ENCODE results near the gene SPAG6. TPM values are rescaled to one million over a fixed set of nuclear protein-coding genes. Genes with fewer than 3 reads are reported as not detected.
A peak's percentile ranks its signal among the peaks of the same experiment; 100 is the strongest.

The SPAG6 gene
- total RNA-seq, 2 donors from 2014 or later, result not detected

DNA sequence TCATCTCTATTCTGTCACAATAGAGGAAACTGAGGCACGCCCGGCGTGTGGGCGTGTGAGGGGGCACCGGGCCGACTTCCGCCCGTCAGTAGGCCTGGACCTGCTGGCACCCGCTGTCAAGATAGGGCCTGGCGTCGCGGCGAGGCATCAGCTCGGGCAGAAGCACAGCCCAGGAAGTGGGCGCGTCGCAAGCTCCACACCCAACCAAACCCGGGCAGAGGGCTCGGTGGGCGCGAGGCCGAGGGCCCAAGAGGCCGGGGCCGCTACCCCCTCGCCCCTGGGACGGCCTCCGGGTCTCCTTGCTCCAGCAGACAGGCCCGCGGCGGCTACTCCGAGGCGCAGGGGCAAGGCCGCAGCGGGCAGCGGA lies 91.2 kb downstream of the SPAG6 start:
- Mint-ChIP-seq H3K4me3 (peak overlapping the region; percentile 90), H3K27me3 (no peaks in the 10 kb centered on the region), H3K4me1 (peaks cover 29% of the 10 kb centered on the region), H3K9me3 (no peaks in the 10 kb centered on the region), H3K36me3 (ENCODE audit: low read depth) (no peaks in the 10 kb centered on the region), H3K27ac (peak overlapping the region; percentile 92)
- peak; percentile 60 for ATAC-seq (replicated peaks)

DNA sequence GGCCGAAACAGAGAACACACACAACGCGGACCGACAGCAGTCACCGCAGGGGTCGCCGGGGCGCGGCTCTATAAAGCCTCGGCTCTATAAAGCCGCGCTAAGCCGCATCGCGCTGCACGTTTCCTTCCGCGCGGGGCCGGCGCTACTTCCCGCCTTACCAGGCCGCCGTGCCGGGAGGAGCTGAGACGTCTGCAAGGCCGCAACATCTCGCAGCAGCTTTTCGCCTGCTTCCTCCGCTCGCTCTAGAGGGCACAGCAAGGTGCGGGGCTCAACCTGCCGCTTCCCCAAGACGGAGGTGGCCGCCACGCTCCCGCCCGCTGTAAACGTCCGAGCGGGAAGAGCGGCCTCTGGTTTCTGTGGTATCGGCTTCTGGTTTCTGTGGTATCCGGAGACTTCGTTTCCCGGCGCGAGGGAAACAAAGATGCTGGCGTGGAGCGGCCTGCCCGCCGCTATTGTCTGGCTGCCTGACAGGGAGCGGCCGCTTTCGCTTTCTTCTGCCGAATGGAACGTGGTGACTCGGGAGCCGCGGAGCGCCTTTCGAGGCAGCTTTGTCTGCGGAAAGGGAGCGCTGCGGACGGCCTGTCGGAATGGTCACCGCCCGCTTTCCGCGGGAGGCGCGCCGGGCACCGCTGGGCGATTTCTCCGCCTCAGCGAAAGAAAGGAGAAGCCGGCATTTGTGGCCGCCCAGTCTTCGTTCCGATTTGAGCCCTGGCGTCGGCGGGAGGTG lies 91.8 kb downstream of the SPAG6 start:
- Mint-ChIP-seq H3K27me3 (no peaks in the 10 kb centered on the region), H3K27ac (peak overlapping the region; percentile 92), H3K4me1 (peaks cover 29% of the 10 kb centered on the region), H3K9me3 (no peaks in the 10 kb centered on the region), H3K36me3 (ENCODE audit: low read depth) (no peaks in the 10 kb centered on the region), H3K4me3 (peak overlapping the region; percentile 90)
- peak; percentile 81 for ATAC-seq (replicated peaks)

DNA sequence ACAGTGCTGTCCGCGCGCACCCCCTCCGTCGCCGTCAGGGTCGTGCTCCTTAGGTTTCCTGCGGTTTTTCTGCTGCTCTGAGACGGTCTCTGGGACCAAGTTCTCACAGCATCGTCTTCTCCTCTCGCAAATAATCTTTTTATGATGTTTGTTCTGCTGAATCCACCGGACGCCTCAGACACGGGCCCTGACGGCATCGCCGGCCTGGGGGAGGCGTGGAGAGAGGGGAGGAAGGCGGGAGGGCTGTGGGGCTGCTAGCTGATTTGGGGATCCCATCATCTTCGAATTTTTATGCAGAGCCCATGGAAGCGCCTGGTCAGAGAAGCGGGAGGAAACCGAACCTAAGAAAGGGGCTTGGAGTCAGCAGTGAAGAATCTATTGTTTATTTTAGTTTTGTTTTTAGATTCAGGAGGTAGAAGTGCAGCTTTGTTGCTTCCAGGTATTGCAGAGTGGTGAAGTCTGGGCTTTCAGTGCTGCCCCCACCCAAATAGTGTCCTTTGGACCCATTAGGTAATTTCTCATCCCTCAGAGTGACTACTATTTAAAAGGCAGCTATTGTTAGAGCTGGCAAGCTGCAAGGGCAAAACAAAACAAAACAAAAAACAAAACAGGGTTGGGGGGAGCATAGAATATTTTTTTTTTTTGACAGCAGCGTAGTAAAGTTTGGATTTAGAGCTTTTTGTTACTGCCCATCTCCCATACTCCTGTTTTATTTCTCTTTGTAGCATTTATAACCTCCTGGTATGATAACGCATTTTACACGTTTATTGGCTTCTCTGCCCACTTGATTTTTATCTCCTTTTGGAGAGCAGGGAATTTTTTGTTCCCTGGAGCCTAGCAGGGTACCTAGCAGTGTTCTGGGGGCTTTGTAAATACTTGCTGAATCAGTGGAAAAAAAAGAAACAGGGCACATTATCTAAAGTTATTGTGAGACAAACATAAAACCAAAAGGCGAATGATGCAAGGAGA lies 92.6 kb downstream of the SPAG6 start:
- Mint-ChIP-seq H3K27ac (peak overlapping the region; percentile 92), H3K4me1 (peaks cover 29% of the 10 kb centered on the region), H3K9me3 (no peaks in the 10 kb centered on the region), H3K4me3 (peak overlapping the region; percentile 90), H3K27me3 (peaks cover 3% of the 10 kb centered on the region), H3K36me3 (ENCODE audit: low read depth) (no peaks in the 10 kb centered on the region)
- peak; percentile 31 for ATAC-seq (replicated peaks)

DNA sequence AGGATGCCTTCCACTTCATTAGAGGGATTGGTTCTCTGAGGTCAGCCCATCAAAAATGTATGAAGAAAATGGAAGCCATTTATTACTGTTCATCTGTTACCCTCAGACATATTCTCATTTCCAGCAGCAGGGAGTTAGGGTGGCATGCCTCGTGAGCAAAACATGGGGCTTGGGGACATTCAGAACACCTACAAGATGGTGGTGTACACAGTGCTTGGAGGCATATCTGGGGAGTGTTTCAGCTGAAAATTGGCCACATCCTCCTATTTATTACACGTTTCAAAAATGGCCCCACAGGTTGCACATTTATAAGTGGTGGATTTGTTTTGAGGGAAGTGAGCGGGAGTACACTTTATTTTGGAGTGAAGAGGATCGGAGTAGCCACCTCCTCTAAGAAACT lies 93.4 kb downstream of the SPAG6 start:
- Mint-ChIP-seq H3K9me3 (no peaks in the 10 kb centered on the region), H3K27ac (peak overlapping the region; percentile 92), H3K27me3 (peaks cover 3% of the 10 kb centered on the region), H3K36me3 (ENCODE audit: low read depth) (no peaks in the 10 kb centered on the region), H3K4me1 (peaks cover 29% of the 10 kb centered on the region), H3K4me3 (peak overlapping the region; percentile 90)
- no peak for ATAC-seq (replicated peaks)

DNA sequence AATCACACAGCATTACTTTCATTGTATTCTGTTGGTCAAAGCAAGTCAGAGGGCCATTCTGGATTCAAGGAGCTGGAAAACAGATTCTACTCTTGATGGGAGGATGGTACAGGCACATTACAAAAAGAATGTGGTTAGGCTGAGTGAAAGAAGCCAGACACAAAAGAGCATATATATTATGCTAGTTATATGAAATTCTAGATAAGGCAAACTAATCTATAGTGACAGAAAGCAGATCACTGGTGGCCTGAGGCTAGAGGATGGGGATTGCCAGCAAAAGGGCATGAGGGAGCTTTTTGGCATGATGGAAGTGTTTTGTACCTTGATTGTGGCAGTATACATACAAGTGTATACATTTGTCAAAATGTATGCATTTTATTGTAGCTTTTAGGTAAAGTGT lies 96.8 kb downstream of the SPAG6 start:
- no peak for ATAC-seq (replicated peaks)
- H3K27ac Mint-ChIP-seq, result no peak overlapping the region
- H3K4me1 Mint-ChIP-seq, result peaks cover 14% of the 10 kb centered on the region

DNA sequence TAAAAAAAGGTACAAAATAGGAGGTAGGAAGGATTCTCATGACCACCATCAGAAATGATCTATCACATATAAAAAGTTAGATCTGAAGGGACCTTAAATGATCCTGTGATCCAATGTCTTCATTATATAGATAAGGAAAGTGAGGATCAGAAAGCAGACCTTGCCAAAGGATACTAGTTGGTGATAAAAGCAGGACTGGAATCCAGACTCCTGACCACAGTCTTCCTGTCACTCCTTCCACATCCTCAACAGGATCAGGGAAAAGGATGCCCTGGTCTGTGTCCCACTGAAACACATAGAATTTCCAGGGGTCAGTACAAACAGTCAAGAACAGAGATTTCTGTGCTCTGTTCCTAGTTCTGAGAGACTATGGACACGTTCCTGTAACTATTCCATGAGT lies 97.2 kb downstream of the SPAG6 start:
- H3K27ac Mint-ChIP-seq, result no peak overlapping the region
- H3K9me3 Mint-ChIP-seq, result no peaks in the 10 kb centered on the region
- ATAC-seq (replicated peaks), result no peak
- H3K4me1 Mint-ChIP-seq, result peaks cover 14% of the 10 kb centered on the region
- no peak overlapping the region for H3K4me3 Mint-ChIP-seq
- H3K36me3 Mint-ChIP-seq (ENCODE audit: low read depth), result no peaks in the 10 kb centered on the region
- H3K27me3 Mint-ChIP-seq, result peaks cover 6% of the 10 kb centered on the region

More for the DNA sequence above, 96.8 kb downstream of the SPAG6 start:
- H3K9me3 Mint-ChIP-seq, result no peaks in the 10 kb centered on the region
- no peak overlapping the region for H3K4me3 Mint-ChIP-seq
- H3K27me3 Mint-ChIP-seq, result peaks cover 6% of the 10 kb centered on the region
- H3K36me3 Mint-ChIP-seq (ENCODE audit: low read depth), result no peaks in the 10 kb centered on the region

DNA sequence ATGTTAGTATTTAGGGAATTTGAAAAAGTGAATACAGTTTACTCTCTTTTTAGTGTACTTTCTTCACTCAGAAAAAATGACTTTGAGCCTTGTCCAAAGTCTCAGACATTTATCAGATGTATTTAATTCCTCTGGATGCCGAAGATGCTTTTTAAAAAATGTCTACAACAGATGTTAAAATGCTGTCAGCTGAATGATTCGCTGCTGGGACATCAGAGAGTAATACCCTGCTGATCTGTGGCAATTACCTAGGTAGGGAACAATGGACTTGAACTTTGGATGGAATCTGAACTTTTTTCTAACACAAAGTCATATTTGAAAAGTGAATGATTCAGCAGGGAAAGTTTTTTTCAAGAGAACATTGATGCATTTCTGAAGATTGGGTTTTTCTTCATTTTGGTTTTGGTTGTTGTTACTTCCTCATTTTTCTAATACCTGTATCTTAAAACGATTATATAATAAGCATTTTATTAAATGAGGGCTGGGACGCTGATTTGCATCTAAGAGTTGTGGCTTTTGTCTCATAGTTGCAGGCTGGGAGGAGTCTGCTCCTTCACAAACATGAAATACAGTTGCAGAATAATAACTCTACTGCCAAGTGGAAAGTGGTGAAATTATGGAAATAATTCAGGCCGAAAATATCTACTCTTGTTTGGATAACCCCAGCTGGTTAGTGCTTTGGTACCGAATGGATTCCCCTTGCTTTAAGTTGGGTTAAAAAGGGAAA lies 98.0 kb downstream of the SPAG6 start:
- Mint-ChIP-seq H3K4me1 (peaks cover 13% of the 10 kb centered on the region), H3K9me3 (no peaks in the 10 kb centered on the region), H3K27me3 (peaks cover 6% of the 10 kb centered on the region), H3K27ac (no peak overlapping the region), H3K36me3 (ENCODE audit: low read depth) (no peaks in the 10 kb centered on the region), H3K4me3 (no peak overlapping the region)
- ATAC-seq (replicated peaks), result no peak

DNA sequence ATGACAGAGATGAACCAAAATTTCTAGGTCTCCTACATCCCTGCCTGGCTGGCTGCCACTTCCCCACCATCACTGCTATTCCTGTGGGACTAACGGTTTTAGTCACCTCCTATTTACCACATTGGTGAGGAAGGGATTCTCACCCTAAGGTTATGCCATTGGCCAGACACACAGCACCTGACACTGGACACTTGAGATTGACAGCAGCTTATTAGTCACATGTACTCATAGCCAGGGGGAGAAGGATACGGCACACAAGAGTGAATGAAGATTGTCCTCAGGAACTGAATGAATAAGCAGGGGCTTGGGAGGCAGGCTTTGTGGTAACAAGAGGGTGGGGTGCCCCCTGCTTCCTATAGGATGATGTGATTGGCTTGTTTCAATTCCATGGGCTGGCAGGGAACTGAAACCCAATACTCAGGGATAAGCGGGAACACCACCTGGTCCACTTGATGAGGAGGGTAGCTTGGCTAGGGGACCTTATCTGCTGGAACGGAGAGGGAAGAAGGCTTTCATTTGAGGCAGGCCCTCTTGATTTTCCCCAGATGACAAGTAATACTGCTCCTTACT lies 99.0 kb downstream of the SPAG6 start:
- Mint-ChIP-seq H3K4me3 (no peak overlapping the region), H3K9me3 (no peaks in the 10 kb centered on the region), H3K27ac (no peak overlapping the region), H3K27me3 (peaks cover 6% of the 10 kb centered on the region), H3K4me1 (peaks cover 3% of the 10 kb centered on the region), H3K36me3 (ENCODE audit: low read depth) (no peaks in the 10 kb centered on the region)
- ATAC-seq (replicated peaks), result no peak

DNA sequence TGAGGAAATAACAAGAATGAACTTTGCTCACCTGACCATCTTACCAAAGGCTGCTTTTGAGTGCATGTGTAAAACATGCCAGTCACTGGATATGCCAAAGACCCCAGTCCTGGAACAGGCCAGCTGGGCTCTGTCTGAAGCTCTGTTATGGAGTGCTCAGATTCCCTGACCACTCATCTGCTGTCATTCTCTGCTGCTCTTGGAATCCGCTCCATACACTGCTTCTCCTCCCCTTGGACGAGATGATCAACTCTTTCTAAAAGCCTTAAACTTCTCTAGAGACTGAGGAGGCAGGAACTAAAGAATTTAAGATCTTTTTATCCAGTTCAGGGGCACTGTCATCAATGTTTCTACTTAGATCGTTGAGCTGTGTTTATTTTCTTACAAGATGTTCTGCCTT lies 100.2 kb downstream of the SPAG6 start:
- no peaks in the 10 kb centered on the region for H3K4me1 Mint-ChIP-seq
- H3K27me3 Mint-ChIP-seq, result peaks cover 10% of the 10 kb centered on the region
- no peaks in the 10 kb centered on the region for H3K9me3 Mint-ChIP-seq
- no peak for ATAC-seq (replicated peaks)
- no peak overlapping the region for H3K27ac Mint-ChIP-seq
- no peaks in the 10 kb centered on the region for H3K36me3 Mint-ChIP-seq (ENCODE audit: low read depth)
- H3K4me3 Mint-ChIP-seq, result no peak overlapping the region

DNA sequence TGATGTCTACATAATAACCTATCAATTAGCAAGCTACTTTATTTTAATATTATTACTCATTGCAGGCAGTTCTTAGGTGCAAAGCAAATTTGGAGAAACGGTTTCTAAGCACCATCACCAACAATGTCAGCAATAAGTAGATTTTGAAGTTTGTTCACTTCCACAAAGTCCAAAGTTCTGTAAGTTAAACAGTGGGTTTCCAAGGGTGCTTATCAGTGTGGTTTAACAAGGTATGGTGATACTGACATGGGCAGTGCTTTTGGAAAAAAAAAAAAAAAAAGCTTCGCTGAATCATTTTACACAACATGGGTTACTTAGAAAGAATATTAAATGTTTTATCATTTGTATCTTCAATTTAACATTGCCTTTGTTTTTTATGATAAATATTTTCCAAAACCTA lies 101.8 kb downstream of the SPAG6 start:
- H3K4me1 Mint-ChIP-seq, result no peaks in the 10 kb centered on the region
- no peak overlapping the region for H3K27ac Mint-ChIP-seq
- no peak for ATAC-seq (replicated peaks)
- peaks cover 10% of the 10 kb centered on the region for H3K27me3 Mint-ChIP-seq
- no peaks in the 10 kb centered on the region for H3K9me3 Mint-ChIP-seq
- no peak overlapping the region for H3K4me3 Mint-ChIP-seq
- no peaks in the 10 kb centered on the region for H3K36me3 Mint-ChIP-seq (ENCODE audit: low read depth)

DNA sequence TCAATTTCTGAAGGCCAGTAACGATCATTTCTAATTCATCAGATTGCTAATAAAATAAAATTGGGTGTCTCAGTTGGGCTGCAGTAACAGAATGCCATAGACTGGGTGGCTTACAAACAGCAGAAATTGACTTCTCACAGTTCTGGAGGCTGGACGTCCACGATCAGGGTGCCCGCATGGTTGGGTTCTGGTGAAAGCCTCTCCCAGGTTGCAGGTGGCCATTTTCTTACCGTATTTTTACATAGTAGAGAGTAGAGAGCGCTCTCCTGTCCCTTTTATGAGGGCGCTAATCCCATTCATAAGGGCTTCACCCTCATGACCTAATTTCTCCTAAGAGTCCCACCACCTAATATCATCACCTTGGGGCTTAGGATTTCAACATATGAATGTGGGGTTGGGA lies 106.0 kb downstream of the SPAG6 start:
- Mint-ChIP-seq H3K9me3 (no peaks in the 10 kb centered on the region), H3K27ac (no peak overlapping the region), H3K4me1 (no peaks in the 10 kb centered on the region), H3K27me3 (peaks cover 5% of the 10 kb centered on the region), H3K4me3 (no peak overlapping the region), H3K36me3 (ENCODE audit: low read depth) (no peaks in the 10 kb centered on the region)
- no peak for ATAC-seq (replicated peaks)

DNA sequence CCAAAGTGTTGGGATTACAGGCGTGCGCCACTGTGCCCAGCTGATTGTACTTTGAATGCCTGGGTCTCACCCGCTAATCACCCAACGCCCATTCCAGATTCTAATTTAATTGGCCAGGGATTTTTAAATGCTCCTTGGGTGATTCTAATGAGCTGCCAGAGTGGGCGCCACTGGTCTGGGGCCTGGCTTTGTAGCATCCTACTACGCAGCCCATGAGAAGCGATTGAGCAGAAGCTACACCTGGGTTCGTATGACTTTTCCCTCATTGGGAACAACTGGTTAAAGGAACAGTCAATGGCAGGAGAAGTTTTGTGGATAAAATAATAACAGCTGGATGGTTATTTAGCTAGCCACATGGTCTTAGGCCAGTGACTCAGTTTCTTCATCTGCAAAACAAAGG lies 108.0 kb downstream of the SPAG6 start:
- H3K27ac Mint-ChIP-seq, result no peak overlapping the region
- peaks cover 5% of the 10 kb centered on the region for H3K27me3 Mint-ChIP-seq
- H3K4me3 Mint-ChIP-seq, result no peak overlapping the region
- H3K9me3 Mint-ChIP-seq, result no peaks in the 10 kb centered on the region
- H3K36me3 Mint-ChIP-seq (ENCODE audit: low read depth), result no peaks in the 10 kb centered on the region
- no peak for ATAC-seq (replicated peaks)
- H3K4me1 Mint-ChIP-seq, result no peaks in the 10 kb centered on the region

DNA sequence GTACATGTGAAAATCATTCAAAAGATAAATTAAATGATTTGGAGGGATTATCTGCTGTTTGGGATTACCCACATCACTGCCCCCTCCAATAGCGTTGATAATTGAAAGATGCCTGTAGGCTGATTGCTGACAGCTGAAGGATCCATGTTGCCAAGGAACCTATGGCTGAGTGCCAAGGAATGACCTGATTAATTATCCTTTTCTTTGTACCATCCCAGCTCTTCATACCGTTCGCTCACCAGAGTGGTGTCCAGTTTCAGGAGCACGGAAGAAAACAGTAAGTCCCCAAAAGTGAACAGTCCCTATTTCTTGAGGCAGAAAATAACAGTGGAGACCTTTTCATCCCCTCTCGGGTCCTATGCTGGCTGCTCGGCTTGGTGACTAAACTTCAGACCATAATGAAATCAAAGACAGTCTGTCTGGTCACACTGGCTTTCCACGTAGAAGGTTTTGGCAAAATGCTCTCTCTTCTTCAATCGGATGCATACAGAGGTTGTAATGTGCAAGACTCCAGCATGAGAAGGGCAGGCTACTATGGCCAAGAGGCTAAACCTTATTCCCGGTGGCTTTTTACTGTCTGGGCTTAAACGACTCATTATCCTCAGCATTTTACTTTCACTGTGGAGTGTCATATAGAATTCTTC lies 108.8 kb downstream of the SPAG6 start:
- H3K27me3 Mint-ChIP-seq, result peaks cover 5% of the 10 kb centered on the region
- no peak overlapping the region for H3K4me3 Mint-ChIP-seq
- H3K27ac Mint-ChIP-seq, result no peak overlapping the region
- H3K36me3 Mint-ChIP-seq (ENCODE audit: low read depth), result no peaks in the 10 kb centered on the region
- no peaks in the 10 kb centered on the region for H3K9me3 Mint-ChIP-seq
- no peak for ATAC-seq (replicated peaks)
- no peaks in the 10 kb centered on the region for H3K4me1 Mint-ChIP-seq

DNA sequence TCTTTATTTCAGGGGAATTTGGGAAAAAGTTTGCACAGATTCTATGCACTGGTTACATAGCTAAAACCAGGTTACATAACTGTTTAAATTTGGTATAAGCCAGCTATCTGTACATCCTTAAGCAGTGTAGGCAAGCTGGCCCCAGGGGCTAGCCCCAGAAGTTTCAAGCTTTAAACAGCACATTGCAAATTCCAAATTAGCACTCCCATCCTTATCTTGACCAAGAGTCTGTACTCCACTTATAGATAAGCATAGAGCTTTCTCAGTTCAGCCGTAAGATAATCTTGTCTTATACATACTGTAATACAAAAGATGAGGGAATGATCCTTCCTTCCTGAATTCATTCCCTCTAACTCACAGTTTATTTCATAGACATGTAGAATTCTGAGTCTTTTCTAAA lies 109.3 kb downstream of the SPAG6 start:
- H3K36me3 Mint-ChIP-seq (ENCODE audit: low read depth), result no peaks in the 10 kb centered on the region
- H3K4me3 Mint-ChIP-seq, result no peak overlapping the region
- peaks cover 4% of the 10 kb centered on the region for H3K27me3 Mint-ChIP-seq
- no peaks in the 10 kb centered on the region for H3K9me3 Mint-ChIP-seq
- no peaks in the 10 kb centered on the region for H3K4me1 Mint-ChIP-seq
- no peak overlapping the region for H3K27ac Mint-ChIP-seq
- ATAC-seq (replicated peaks), result no peak
